OCI-LY7 (cell line): ENCODE results near the gene NAALADL2. TPM values are rescaled to one million over a fixed set of nuclear protein-coding genes. Genes with fewer than 3 reads are reported as not detected.

ENCODE experiments used
- BruUV-seq: library from RNA; stranded (reverse); fragments of 400-500 nt; replicated peaks from 2 replicates; lab custom pipeline; 2021; lab: Mats Ljungman, UMichigan
- CTCF ChIA-PET: fragments of 300-600 bp; sonication (Branson Sonifier 250); formaldehyde crosslinking; loops from one replicate; lab custom pipeline; 2022; ENCODE audit warnings: antibody characterized with exemption; ENCODE audit not compliant: unreplicated experiment; lab: Charles Lee
- POLR2A ChIA-PET: fragments of 300-600 bp; sonication (Branson Sonifier 250); formaldehyde crosslinking; loops from one replicate; lab custom pipeline; 2022; ENCODE audit warnings: antibody characterized with exemption; lab: Charles Lee
- DNase-seq: peaks from one replicate; pipeline ENCODE4 v3.0.0-alpha.2; 2015; ENCODE audit warnings: low spot score
- H2AFZ ChIP-seq: fragments of 200-600 bp; sonication (generic), shearing (Covaris generic); 2 replicates; pipeline ENCODE4 v1.6.1; 2014; ENCODE audit warnings: mild to moderate bottlenecking, antibody characterized with exemption, low read length, moderate library complexity
- H3K27ac ChIP-seq: fragments of 200-600 bp; sonication (generic); 2 replicates; pipeline ENCODE4 v1.5.1; 2014; ENCODE audit warnings: mixed run types, low read depth, mild to moderate bottlenecking, moderate library complexity, low read length, inconsistent platforms; ENCODE audit not compliant: poor library complexity, severe bottlenecking
- H3K36me3 ChIP-seq: fragments of 200-600 bp; sonication (generic); 2 replicates; pipeline ENCODE4 v1.6.1; 2014; ENCODE audit warnings: mild to moderate bottlenecking, antibody characterized with exemption, low read length, moderate library complexity, mixed read lengths; ENCODE audit not compliant: insufficient read depth
- H3K4me1 ChIP-seq: fragments of 200-600 bp; sonication (generic); 2 replicates; pipeline ENCODE4 v1.5.1; 2014; ENCODE audit warnings: mild to moderate bottlenecking, low read length; ENCODE audit not compliant: insufficient read depth, poor library complexity, severe bottlenecking
- H3K4me2 ChIP-seq: fragments of 200-600 bp; sonication (generic); 2 replicates; pipeline ENCODE4 v1.6.1; 2014; ENCODE audit warnings: mild to moderate bottlenecking, low read length
- H3K4me3 ChIP-seq: fragments of 200-600 bp; sonication (generic); 2 replicates; pipeline ENCODE4 v1.5.1; 2014; ENCODE audit warnings: mild to moderate bottlenecking, low read depth, low read length; ENCODE audit not compliant: poor library complexity, severe bottlenecking
- H3K79me2 ChIP-seq: fragments of 200-600 bp; sonication (generic); 2 replicates; pipeline ENCODE4 v1.6.1; 2016; ENCODE audit warnings: low read depth, mild to moderate bottlenecking, low read length, moderate library complexity, mixed read lengths; ENCODE audit not compliant: insufficient read depth
- H3K9me2 ChIP-seq: fragments of 200-600 bp; sonication (generic); 2 replicates; pipeline ENCODE4 v1.6.1; 2016; ENCODE audit warnings: mild to moderate bottlenecking, low read length, mixed read lengths; ENCODE audit not compliant: insufficient read depth
- H3K9me3 ChIP-seq: fragments of 200-600 bp; sonication (generic); 2 replicates; pipeline ENCODE4 v1.6.1; 2014; ENCODE audit warnings: mild to moderate bottlenecking, mixed run types, low read length, mixed read lengths
- H4K20me1 ChIP-seq: fragments of 200-600 bp; sonication (generic); 2 replicates; pipeline ENCODE4 v1.6.1; 2014; ENCODE audit warnings: mild to moderate bottlenecking, antibody characterized with exemption, low read length, moderate library complexity, mixed read lengths; ENCODE audit not compliant: insufficient read depth
- CTCF ChIP-seq: fragments of 200-600 bp; sonication (generic); conservative IDR thresholded peaks from 2 replicates; pipeline ENCODE4 v1.5.1; 2014; ENCODE audit warnings: mild to moderate bottlenecking, antibody characterized with exemption, low read length, moderate library complexity, mixed read lengths
- EZH2phosphoT487 ChIP-seq: fragments of 200-600 bp; sonication (generic); IDR thresholded peaks from 2 replicates; pipeline ENCODE4 v1.6.1; 2018; ENCODE audit warnings: low read depth, borderline replicate concordance, mild to moderate bottlenecking, mixed run types, antibody characterized with exemption, low read length, moderate library complexity, mixed read lengths
- intact Hi-C: fragments of 100-400 bp; cut with micrococcal nuclease; formaldehyde crosslinking; loops from one replicate; pipeline ENCODE4 v1.10.0; 2022; ENCODE audit not compliant: unreplicated experiment
- total RNA-seq, 2 experiments: library from RNA; depleted of rRNA in 1 of 2; stranded (reverse); fragments of >200 nt in 1 of 2; shearing (Covaris generic) in 1 of 2; gene quantifications; 2 replicates each; pipeline ENCODE4 v1.2.3, GENCODE V29; 2014 to 2022

NAALADL2 gene
- total RNA-seq, 2 experiments from 2014 or later, result 0.25 to 0.70 TPM

GRCh38 chr3:175493301-175493700, 634.2 kb downstream of the NAALADL2 start:
- Histone ChIP-seq H3K9me3 (no peaks in the 10 kb centered on the region), H3K4me2 (no peak overlapping the region), H3K4me3 (no peak overlapping the region), H4K20me1 (no peaks in the 10 kb centered on the region), H3K79me2 (no peaks in the 10 kb centered on the region), H2AFZ (no peak overlapping the region), H3K4me1 (no peaks in the 10 kb centered on the region), H3K9me2 (no peaks in the 10 kb centered on the region), H3K36me3 (no peaks in the 10 kb centered on the region), H3K27ac (no peak overlapping the region)
- intact Hi-C loops, result no loop called here
- ChIA-PET POLR2A (no interaction called here), CTCF (no interaction called here)
- TF ChIP-seq CTCF (no peak), EZH2phosphoT487 (no peak)
- no peak for DNase-seq
- no TSS peak for BruUV-seq

GRCh38 chr3:175495331-175495730, 636.2 kb downstream of the NAALADL2 start:
- H3K4me2 ChIP-seq, result no peak overlapping the region
- CTCF ChIA-PET, result no interaction called here
- intact Hi-C loops, result no loop called here
- TF ChIP-seq CTCF (no peak), EZH2phosphoT487 (no peak)
- no peak overlapping the region for H3K27ac ChIP-seq
- no peaks in the 10 kb centered on the region for H3K36me3 ChIP-seq
- no peak overlapping the region for H3K4me3 ChIP-seq
- H4K20me1 ChIP-seq, result no peaks in the 10 kb centered on the region
- no peaks in the 10 kb centered on the region for H3K79me2 ChIP-seq
- no peak for DNase-seq
- no peak overlapping the region for H2AFZ ChIP-seq
- H3K9me2 ChIP-seq, result no peaks in the 10 kb centered on the region
- no peaks in the 10 kb centered on the region for H3K4me1 ChIP-seq
- BruUV-seq, result no TSS peak
- H3K9me3 ChIP-seq, result no peaks in the 10 kb centered on the region
- POLR2A ChIA-PET, result interaction anchor here (0.5 kb wide), 1 partner anchor 58 kb away, joined by 4 read pairs; no protein-coding TSS in a partner anchor

- TF ChIP-seq CTCF (no peak), EZH2phosphoT487 (no peak)
- H3K36me3 ChIP-seq, result no peaks in the 10 kb centered on the region
- H2AFZ ChIP-seq, result no peak overlapping the region
- intact Hi-C loops, result no loop called here
- no TSS peak for BruUV-seq
- H3K4me1 ChIP-seq, result no peaks in the 10 kb centered on the region
- ChIA-PET POLR2A (interaction anchor here (0.7 kb wide), 1 partner anchor 24 kb away, joined by 3 read pairs; no protein-coding TSS in a partner anchor), CTCF (no interaction called here)
- H4K20me1 ChIP-seq, result no peaks in the 10 kb centered on the region
- H3K4me2 ChIP-seq, result no peak overlapping the region
- H3K4me3 ChIP-seq, result no peak overlapping the region
- no peak overlapping the region for H3K27ac ChIP-seq
- no peaks in the 10 kb centered on the region for H3K9me3 ChIP-seq
- H3K79me2 ChIP-seq, result no peaks in the 10 kb centered on the region
- DNase-seq, result no peak
- no peaks in the 10 kb centered on the region for H3K9me2 ChIP-seq
Measured at GRCh38 chr3:175502155-175502554, 643.0 kb downstream of the NAALADL2 start.
